Measurements from ENCODE around the gene SPIN2B. TPM values are rescaled to one million over a fixed set of nuclear protein-coding genes. Genes with fewer than 3 reads are reported as not detected.
A peak's percentile ranks its signal among the peaks of the same experiment; 100 is the strongest.

SPIN2B gene
- total and polyA plus RNA-seq, 2 of the 13 experiments (the other 11 are each of a cell fraction or from before 2014, with no cell fraction given): 7.9 to 10.4 TPM

DNA sequence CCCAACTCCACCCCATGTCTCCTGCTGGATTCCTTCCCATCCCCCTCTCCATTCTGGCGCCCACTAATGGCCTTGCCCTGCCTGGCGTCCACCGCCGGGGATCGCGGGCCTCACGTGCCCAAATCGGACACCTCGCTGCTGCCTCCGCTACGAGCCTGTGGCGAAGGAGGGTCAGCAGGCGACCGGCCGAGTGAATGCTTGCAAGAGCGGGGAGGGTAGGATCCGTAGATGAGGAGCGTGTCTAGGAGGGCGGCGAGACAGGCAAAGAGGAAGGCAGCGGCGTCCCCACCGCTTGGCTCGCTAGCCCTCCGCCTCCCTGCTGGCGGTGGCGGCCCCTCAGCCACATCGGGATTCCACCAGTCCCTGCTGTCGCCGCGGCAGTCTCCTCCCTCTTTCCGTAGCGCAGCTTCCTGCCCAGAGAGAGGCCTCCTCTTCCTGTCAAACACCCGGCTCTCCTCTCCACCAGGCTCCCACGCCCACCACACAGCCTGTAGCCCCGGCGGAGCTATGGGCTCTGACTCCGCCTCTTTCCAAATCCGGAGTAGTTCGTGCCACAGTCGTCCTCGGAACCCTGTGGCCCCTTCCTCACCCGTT is at the start of gene SPIN2B (continued):
- TF ChIP-seq, protein P1, sequence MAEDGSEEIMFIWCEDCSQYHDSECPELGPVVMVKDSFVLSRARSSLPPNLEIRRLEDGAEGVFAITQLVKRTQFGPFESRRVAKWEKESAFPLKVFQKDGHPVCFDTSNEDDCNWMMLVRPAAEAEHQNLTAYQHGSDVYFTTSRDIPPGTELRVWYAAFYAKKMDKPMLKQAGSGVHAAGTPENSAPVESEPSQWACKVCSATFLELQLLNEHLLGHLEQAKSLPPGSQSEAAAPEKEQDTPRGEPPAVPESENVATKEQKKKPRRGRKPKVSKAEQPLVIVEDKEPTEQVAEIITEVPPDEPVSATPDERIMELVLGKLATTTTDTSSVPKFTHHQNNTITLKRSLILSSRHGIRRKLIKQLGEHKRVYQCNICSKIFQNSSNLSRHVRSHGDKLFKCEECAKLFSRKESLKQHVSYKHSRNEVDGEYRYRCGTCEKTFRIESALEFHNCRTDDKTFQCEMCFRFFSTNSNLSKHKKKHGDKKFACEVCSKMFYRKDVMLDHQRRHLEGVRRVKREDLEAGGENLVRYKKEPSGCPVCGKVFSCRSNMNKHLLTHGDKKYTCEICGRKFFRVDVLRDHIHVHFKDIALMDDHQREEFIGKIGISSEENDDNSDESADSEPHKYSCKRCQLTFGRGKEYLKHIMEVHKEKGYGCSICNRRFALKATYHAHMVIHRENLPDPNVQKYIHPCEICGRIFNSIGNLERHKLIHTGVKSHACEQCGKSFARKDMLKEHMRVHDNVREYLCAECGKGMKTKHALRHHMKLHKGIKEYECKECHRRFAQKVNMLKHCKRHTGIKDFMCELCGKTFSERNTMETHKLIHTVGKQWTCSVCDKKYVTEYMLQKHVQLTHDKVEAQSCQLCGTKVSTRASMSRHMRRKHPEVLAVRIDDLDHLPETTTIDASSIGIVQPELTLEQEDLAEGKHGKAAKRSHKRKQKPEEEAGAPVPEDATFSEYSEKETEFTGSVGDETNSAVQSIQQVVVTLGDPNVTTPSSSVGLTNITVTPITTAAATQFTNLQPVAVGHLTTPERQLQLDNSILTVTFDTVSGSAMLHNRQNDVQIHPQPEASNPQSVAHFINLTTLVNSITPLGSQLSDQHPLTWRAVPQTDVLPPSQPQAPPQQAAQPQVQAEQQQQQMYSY (CRISPR knock-in tag; IDR thresholded peaks at IDR 0.05): no peak
- TF ChIP-seq HINFP (CRISPR knock-in tag; IDR thresholded peaks at IDR 0.05; ENCODE audit: low read depth): no peak
- TF ChIP-seq KLF11 (CRISPR knock-in tag; IDR thresholded peaks at IDR 0.05): no peak
- TF ChIP-seq ZNF180 (CRISPR knock-in tag; IDR thresholded peaks at IDR 0.05; ENCODE audit: borderline replicate concordance, low read depth): no peak
- TF ChIP-seq NFRKB (IDR thresholded peaks at IDR 0.05): no peak
- no peak for TF ChIP-seq ZNF546 (CRISPR knock-in tag; conservative IDR thresholded peaks at IDR 0.05)
- TF ChIP-seq, protein P2, sequence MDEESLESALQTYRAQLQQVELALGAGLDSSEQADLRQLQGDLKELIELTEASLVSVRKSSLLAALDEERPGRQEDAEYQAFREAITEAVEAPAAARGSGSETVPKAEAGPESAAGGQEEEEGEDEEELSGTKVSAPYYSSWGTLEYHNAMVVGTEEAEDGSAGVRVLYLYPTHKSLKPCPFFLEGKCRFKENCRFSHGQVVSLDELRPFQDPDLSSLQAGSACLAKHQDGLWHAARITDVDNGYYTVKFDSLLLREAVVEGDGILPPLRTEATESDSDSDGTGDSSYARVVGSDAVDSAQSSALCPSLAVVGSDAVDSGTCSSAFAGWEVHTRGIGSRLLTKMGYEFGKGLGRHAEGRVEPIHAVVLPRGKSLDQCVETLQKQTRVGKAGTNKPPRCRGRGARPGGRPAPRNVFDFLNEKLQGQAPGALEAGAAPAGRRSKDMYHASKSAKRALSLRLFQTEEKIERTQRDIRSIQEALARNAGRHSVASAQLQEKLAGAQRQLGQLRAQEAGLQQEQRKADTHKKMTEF (CRISPR knock-in tag; IDR thresholded peaks at IDR 0.05): peak; percentile 24; the same call in 1 of the 2 replicates
- TF ChIP-seq, protein P3, sequence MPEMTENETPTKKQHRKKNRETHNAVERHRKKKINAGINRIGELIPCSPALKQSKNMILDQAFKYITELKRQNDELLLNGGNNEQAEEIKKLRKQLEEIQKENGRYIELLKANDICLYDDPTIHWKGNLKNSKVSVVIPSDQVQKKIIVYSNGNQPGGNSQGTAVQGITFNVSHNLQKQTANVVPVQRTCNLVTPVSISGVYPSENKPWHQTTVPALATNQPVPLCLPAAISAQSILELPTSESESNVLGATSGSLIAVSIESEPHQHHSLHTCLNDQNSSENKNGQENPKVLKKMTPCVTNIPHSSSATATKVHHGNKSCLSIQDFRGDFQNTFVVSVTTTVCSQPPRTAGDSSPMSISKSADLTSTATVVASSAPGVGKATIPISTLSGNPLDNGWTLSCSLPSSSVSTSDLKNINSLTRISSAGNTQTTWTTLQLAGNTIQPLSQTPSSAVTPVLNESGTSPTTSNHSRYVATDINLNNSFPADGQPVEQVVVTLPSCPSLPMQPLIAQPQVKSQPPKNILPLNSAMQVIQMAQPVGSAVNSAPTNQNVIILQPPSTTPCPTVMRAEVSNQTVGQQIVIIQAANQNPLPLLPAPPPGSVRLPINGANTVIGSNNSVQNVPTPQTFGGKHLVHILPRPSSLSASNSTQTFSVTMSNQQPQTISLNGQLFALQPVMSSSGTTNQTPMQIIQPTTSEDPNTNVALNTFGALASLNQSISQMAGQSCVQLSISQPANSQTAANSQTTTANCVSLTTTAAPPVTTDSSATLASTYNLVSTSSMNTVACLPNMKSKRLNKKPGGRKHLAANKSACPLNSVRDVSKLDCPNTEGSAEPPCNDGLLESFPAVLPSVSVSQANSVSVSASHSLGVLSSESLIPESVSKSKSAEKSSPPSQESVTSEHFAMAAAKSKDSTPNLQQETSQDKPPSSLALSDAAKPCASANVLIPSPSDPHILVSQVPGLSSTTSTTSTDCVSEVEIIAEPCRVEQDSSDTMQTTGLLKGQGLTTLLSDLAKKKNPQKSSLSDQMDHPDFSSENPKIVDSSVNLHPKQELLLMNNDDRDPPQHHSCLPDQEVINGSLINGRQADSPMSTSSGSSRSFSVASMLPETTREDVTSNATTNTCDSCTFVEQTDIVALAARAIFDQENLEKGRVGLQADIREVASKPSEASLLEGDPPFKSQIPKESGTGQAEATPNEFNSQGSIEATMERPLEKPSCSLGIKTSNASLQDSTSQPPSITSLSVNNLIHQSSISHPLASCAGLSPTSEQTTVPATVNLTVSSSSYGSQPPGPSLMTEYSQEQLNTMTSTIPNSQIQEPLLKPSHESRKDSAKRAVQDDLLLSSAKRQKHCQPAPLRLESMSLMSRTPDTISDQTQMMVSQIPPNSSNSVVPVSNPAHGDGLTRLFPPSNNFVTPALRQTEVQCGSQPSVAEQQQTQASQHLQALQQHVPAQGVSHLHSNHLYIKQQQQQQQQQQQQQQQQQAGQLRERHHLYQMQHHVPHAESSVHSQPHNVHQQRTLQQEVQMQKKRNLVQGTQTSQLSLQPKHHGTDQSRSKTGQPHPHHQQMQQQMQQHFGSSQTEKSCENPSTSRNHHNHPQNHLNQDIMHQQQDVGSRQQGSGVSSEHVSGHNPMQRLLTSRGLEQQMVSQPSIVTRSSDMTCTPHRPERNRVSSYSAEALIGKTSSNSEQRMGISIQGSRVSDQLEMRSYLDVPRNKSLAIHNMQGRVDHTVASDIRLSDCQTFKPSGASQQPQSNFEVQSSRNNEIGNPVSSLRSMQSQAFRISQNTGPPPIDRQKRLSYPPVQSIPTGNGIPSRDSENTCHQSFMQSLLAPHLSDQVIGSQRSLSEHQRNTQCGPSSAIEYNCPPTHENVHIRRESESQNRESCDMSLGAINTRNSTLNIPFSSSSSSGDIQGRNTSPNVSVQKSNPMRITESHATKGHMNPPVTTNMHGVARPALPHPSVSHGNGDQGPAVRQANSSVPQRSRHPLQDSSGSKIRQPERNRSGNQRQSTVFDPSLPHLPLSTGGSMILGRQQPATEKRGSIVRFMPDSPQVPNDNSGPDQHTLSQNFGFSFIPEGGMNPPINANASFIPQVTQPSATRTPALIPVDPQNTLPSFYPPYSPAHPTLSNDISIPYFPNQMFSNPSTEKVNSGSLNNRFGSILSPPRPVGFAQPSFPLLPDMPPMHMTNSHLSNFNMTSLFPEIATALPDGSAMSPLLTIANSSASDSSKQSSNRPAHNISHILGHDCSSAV (CRISPR knock-in tag; IDR thresholded peaks at IDR 0.05; ENCODE audit: borderline replicate concordance): no peak
- TF ChIP-seq ZNF460 (CRISPR knock-in tag; IDR thresholded peaks at IDR 0.05; ENCODE audit: borderline replicate concordance): no peak
- no peak for TF ChIP-seq JUNB (CRISPR knock-in tag; IDR thresholded peaks at IDR 0.05; ENCODE audit: borderline replicate concordance)
- TF ChIP-seq KDM1A (CRISPR knock-in tag; IDR thresholded peaks at IDR 0.05): no peak
- TF ChIP-seq NFYB (CRISPR knock-in tag; IDR thresholded peaks at IDR 0.05): no peak
- no peak for TF ChIP-seq MAFF (IDR thresholded peaks at IDR 0.05; ENCODE audit: low read depth, low read length)
- no peak for TF ChIP-seq ZBTB7A (CRISPR knock-in tag; IDR thresholded peaks at IDR 0.05)
- peak; percentile 61 for TF ChIP-seq KMT2B (CRISPR knock-in tag; IDR thresholded peaks at IDR 0.05)
- no peak for TF ChIP-seq NR1H2 (CRISPR knock-in tag; IDR thresholded peaks at IDR 0.05; ENCODE audit: borderline replicate concordance, low read depth)
